ENCODE measurements around the gene TRIM36. TPM values are rescaled to one million over a fixed set of nuclear protein-coding genes. Genes with fewer than 3 reads are reported as not detected.

TRIM36 gene
- polyA plus RNA-seq, 1 donor (not counting 4 experiments of a cell fraction or from before 2014, with no cell fraction given) = 2.4 TPM

DNA sequence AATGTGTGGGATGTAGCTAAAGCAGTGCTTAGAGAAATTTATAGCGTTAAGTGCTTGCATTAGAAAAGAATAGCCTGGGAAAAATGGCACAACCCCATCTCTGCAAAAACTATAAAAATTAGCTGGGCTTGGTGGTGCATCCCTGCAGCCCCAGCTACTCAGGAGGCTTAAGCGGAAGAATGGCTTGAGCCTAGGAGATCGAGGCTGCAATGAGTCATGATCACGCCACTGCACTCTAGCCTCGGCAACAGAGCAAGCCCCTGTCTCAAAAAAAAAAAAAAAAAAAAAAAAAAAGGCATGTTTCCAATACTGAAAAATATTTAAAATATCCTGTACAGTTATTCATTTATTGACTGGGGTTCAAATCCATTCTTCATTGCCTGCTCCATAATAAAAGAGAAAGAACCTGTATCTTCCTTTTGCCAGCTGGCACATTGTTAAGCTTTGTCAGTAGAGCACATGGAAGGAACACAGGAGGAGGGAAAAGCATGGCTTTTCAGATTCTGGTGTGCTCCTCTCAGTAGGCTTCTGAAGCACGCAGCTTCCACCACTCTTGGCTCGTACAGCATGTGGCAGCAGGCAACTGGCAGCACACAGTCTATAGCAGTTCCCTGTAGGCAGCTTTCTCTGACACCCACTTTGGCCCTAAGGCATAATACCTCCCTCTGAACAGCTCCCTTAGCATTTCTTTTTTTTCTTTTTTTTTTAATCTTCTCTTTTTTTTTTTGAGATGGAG, 73.5 kb downstream of the TRIM36 start:
- TF ChIP-seq EZH2 (IDR thresholded peaks at IDR 0.05; ENCODE audit: low read length) = no peak
- TF ChIP-seq CTCF (optimal IDR thresholded peaks at IDR 0.05 in 1 of 3, IDR thresholded peaks at IDR 0.05 in 1 of 3, conservative IDR thresholded peaks at IDR 0.05 in 1 of 3; ENCODE audit: extremely low read depth in 1 of 3, insufficient read depth in 2 of 3, low read length in 3 of 3) = no peak
- no peaks in the 10 kb centered on the region for H3K9me1 ChIP-seq (ENCODE audit: control insufficient read depth, extremely low read depth, insufficient read depth, low read length)
- H3K4me2 ChIP-seq (ENCODE audit: control insufficient read depth, extremely low read depth, insufficient read depth, low read depth, low read length) = peak overlapping the region; percentile 42
- no peaks in the 10 kb centered on the region for H3K79me2 ChIP-seq (ENCODE audit: control insufficient read depth, insufficient read depth, low read length)
- FAIRE-seq (peak; percentile 82), DNase-seq (ENCODE audit: low read depth, low spot score) (no peak)
- H4K20me1 ChIP-seq (ENCODE audit: control insufficient read depth, extremely low read depth, insufficient read depth, low read length) = no peaks in the 10 kb centered on the region
- peak overlapping the region in 2 of 3 experiments; percentile 16 to 25 for H3K4me3 ChIP-seq (ENCODE audit: control insufficient read depth in 2 of 3, extremely low read depth in 1 of 3, insufficient read depth in 2 of 3, low read depth in 1 of 3, low read length in 3 of 3)
- dilution Hi-C loops (cut with MboI; ENCODE audit: extremely low pct_ligation_motif_present, low sequenced_read_pairs) = loop anchor here (10.0 kb wide), 1 partner anchor 159 kb away; no protein-coding TSS in a partner anchor
- H3K4me1 ChIP-seq (ENCODE audit: control insufficient read depth, extremely low read depth, insufficient read depth, low read length) = peaks cover 20% of the 10 kb centered on the region
- H3K9me3 ChIP-seq (ENCODE audit: control insufficient read depth, low read depth, low read length) = no peaks in the 10 kb centered on the region
- no peaks in the 10 kb centered on the region for H3K36me3 ChIP-seq (ENCODE audit: control insufficient read depth in 2 of 2, extremely low read depth in 1 of 2, insufficient read depth in 2 of 2, low read length in 2 of 2)
- no peaks in the 10 kb centered on the region for H3K27me3 ChIP-seq (ENCODE audit: control insufficient read depth, extremely low read depth, insufficient read depth, low read length)
- peak overlapping the region; percentile 70 for H3K27ac ChIP-seq (ENCODE audit: control insufficient read depth, insufficient read depth, low read length)
- H2AFZ ChIP-seq (ENCODE audit: control insufficient read depth, low read length) = peak overlapping the region; percentile 91
- H3K9ac ChIP-seq (ENCODE audit: control insufficient read depth, extremely low read depth, insufficient read depth, low read length) = peak overlapping the region; percentile 54

DNA sequence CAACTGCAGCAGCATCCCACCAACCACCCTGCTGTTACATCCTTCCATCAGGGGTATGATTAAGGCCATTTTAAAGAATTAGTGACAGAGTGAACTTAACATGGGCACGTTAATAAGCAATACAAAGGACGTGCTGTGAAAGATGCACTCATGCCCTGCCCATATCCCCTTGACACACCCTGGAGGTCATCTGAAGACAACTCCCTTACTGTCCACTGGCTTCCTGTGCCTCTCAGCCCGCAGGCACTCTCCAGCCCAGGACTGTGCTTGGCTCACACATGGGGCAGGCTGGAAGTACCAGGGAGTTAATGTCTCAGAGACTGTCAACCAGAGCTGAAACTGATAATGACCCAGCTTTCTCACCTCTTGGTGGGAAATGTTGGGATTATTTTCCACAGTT, 81.8 kb downstream of the TRIM36 start:
- no peak for FAIRE-seq
- Histone ChIP-seq H3K36me3 (ENCODE audit: control insufficient read depth in 2 of 2, extremely low read depth in 1 of 2, insufficient read depth in 2 of 2, low read length in 2 of 2) (no peaks in the 10 kb centered on the region), H4K20me1 (ENCODE audit: control insufficient read depth, extremely low read depth, insufficient read depth, low read length) (no peaks in the 10 kb centered on the region), H3K79me2 (ENCODE audit: control insufficient read depth, insufficient read depth, low read length) (no peaks in the 10 kb centered on the region), H3K4me3 (ENCODE audit: control insufficient read depth in 2 of 3, extremely low read depth in 1 of 3, insufficient read depth in 2 of 3, low read depth in 1 of 3, low read length in 3 of 3) (no peak overlapping the region), H3K9me3 (ENCODE audit: control insufficient read depth, low read depth, low read length) (no peaks in the 10 kb centered on the region), H3K27me3 (ENCODE audit: control insufficient read depth, extremely low read depth, insufficient read depth, low read length) (no peaks in the 10 kb centered on the region), H3K4me1 (ENCODE audit: control insufficient read depth, extremely low read depth, insufficient read depth, low read length) (no peaks in the 10 kb centered on the region), H3K9me1 (ENCODE audit: control insufficient read depth, extremely low read depth, insufficient read depth, low read length) (no peaks in the 10 kb centered on the region), H3K4me2 (ENCODE audit: control insufficient read depth, extremely low read depth, insufficient read depth, low read depth, low read length) (no peak overlapping the region), H3K9ac (ENCODE audit: control insufficient read depth, extremely low read depth, insufficient read depth, low read length) (no peak overlapping the region), H3K27ac (ENCODE audit: control insufficient read depth, insufficient read depth, low read length) (no peak overlapping the region), H2AFZ (ENCODE audit: control insufficient read depth, low read length) (no peak overlapping the region)
- TF ChIP-seq EZH2 (IDR thresholded peaks at IDR 0.05; ENCODE audit: low read length) = no peak
- TF ChIP-seq CTCF (optimal IDR thresholded peaks at IDR 0.05 in 1 of 3, IDR thresholded peaks at IDR 0.05 in 1 of 3, conservative IDR thresholded peaks at IDR 0.05 in 1 of 3; ENCODE audit: extremely low read depth in 1 of 3, insufficient read depth in 2 of 3, low read length in 3 of 3) = no peak
- dilution Hi-C loops (cut with MboI; ENCODE audit: extremely low pct_ligation_motif_present, low sequenced_read_pairs) = no loop called here
- DNase-seq (ENCODE audit: low read depth, low spot score) = no peak
